Left ventricle myocardium inferior (tissue), 1 donor: ENCODE measurements around the gene UHRF1. TPM values are rescaled to one million over a fixed set of nuclear protein-coding genes. Genes with fewer than 3 reads are reported as not detected.

Experiments used
- DNase-seq: peaks from one replicate; pipeline ENCODE4 v3.0.0-alpha.2; 2020
- H3K27ac ChIP-seq: fragments of 200-600 bp; replicated peaks from 2 replicates; pipeline ENCODE4 v1.8.0; 2021
- H3K27me3 ChIP-seq: fragments of 200-600 bp; 2 replicates; pipeline ENCODE4 v1.8.0; 2021; ENCODE audit warnings: low read depth
- H3K36me3 ChIP-seq: fragments of 200-600 bp; 2 replicates; pipeline ENCODE4 v1.8.0; 2021
- H3K4me1 ChIP-seq: fragments of 200-600 bp; 2 replicates; pipeline ENCODE4 v1.8.0; 2021
- H3K4me3 ChIP-seq: fragments of 200-600 bp; 2 replicates; pipeline ENCODE4 v1.8.0; 2021; ENCODE audit warnings: mild to moderate bottlenecking, moderate library complexity
- H3K9me3 ChIP-seq: fragments of 200-600 bp; replicated peaks from 2 replicates; pipeline ENCODE4 v1.8.0; 2021
- intact Hi-C: fragments of 100-400 bp; cut with micrococcal nuclease; formaldehyde crosslinking; loops from one replicate; pipeline ENCODE4 v1.11.0; 2022
- total RNA-seq: library from RNA; stranded (reverse); fragmentation: NEBNext Ultra II Directional; extraction: Animal tissue kit (Norgen Biotek cat#: 25700); gene quantifications from one replicate; pipeline ENCODE4 v1.2.1, GENCODE V29; 2021
- TF ChIP-seq, protein P1 (sequence below): fragments of 200-600 bp; IDR thresholded peaks from 2 replicates; pipeline ENCODE4 v1.8.0; 2021; ENCODE audit warnings: antibody characterized with exemption, mild to moderate bottlenecking, borderline replicate concordance
- donor health status: DM: no; HTN: yes; CAD: no; lungs with severe emphysema.

Gene UHRF1
- total RNA-seq, 1 donor from 2014 or later, result 1.3 TPM

DNA sequence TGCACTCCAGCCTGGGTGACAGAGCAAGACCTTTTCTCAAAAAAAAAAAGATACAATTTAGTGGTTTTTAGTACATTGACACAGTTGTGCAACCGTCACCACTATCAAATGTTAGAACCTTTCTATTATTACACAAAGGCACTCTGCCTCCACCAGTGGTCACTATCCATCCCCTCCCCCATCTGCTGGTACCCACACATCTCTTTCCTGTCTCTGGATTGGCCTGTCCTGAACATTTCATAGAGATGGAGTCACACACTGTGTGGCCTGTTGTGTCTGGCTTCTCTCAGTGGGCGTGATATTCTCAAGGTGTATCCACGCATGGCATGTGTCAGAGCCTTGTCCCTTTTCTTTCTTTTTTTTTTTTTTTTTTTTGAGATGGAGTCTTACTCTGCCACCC is 70.8 kb downstream of the UHRF1 start:
- Histone ChIP-seq H3K36me3 (peaks cover 4% of the 10 kb centered on the region), H3K27me3 (no peaks in the 10 kb centered on the region), H3K9me3 (no peaks in the 10 kb centered on the region), H3K4me1 (peaks cover 82% of the 10 kb centered on the region), H3K4me3 (no peak overlapping the region), H3K27ac (no peak overlapping the region)
- no peak for DNase-seq
- TF ChIP-seq, protein P1, sequence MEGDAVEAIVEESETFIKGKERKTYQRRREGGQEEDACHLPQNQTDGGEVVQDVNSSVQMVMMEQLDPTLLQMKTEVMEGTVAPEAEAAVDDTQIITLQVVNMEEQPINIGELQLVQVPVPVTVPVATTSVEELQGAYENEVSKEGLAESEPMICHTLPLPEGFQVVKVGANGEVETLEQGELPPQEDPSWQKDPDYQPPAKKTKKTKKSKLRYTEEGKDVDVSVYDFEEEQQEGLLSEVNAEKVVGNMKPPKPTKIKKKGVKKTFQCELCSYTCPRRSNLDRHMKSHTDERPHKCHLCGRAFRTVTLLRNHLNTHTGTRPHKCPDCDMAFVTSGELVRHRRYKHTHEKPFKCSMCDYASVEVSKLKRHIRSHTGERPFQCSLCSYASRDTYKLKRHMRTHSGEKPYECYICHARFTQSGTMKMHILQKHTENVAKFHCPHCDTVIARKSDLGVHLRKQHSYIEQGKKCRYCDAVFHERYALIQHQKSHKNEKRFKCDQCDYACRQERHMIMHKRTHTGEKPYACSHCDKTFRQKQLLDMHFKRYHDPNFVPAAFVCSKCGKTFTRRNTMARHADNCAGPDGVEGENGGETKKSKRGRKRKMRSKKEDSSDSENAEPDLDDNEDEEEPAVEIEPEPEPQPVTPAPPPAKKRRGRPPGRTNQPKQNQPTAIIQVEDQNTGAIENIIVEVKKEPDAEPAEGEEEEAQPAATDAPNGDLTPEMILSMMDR, result no peak
- intact Hi-C loops, result no loop called here

DNA sequence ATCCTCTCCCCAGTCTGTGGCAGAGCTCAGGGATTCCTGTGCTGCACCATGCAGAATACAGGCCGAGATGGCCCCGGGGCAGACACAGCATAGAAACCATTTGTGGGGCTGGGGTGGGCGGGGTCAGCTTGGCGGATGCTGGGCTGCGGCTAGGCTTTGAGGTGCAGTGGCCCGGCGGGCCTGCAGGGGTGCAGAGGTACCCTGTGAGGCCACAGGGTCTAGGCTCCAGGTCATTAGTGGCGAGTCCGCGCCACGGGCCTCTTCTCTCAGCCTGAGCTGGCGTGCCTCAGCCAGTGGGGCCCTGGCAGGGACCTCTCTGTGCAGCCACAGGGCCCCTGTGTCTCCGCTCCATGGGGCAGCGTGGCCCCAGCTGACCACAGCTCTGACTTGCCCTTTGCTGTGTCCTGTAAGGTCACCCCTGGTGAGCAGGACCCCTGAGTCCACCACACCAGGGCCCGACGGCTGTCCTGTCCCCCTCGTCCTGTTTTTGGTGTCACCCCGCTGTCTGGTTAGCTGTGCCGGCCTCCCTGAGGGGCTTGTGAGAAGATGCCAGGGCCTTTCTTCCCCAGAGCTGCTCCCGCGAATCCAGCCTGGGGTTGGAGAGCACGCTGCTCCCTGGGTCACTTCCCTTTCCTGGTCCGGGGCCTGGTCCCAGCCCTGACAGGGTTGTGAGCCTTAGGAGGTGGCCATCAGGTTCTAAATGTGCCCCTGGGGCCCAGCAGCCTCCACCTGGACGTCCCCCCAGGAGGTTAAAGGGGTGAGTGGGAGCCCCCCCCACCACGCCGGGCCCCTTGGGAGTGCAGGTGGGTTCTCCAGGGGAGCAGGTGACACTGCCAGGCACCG is 71.8 kb downstream of the UHRF1 start:
- Histone ChIP-seq H3K4me1 (peaks cover 82% of the 10 kb centered on the region), H3K27me3 (no peaks in the 10 kb centered on the region), H3K4me3 (no peak overlapping the region), H3K27ac (no peak overlapping the region), H3K9me3 (no peaks in the 10 kb centered on the region), H3K36me3 (peaks cover 4% of the 10 kb centered on the region)
- intact Hi-C loops, result no loop called here
- TF ChIP-seq, protein P1, result no peak
- DNase-seq, result no peak

DNA sequence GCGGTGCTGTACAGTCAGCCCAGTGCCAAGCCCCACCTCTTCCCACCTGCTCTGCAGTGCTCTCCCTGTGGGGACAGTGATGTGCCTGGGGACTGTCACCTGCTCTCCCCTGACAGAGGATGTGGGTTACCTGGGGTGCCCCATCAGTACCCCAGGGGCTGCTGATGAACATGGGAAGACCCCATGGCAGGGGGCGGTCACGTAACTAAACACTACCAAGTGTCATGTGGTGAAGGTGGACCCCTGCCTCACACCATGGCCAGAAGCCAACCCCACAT is 72.3 kb downstream of the UHRF1 start:
- Histone ChIP-seq H3K36me3 (peaks cover 4% of the 10 kb centered on the region), H3K27ac (no peak overlapping the region), H3K4me3 (no peak overlapping the region), H3K27me3 (no peaks in the 10 kb centered on the region), H3K4me1 (peaks cover 82% of the 10 kb centered on the region), H3K9me3 (no peaks in the 10 kb centered on the region)
- TF ChIP-seq, protein P1, result no peak
- intact Hi-C loops, result no loop called here
- no peak for DNase-seq

DNA sequence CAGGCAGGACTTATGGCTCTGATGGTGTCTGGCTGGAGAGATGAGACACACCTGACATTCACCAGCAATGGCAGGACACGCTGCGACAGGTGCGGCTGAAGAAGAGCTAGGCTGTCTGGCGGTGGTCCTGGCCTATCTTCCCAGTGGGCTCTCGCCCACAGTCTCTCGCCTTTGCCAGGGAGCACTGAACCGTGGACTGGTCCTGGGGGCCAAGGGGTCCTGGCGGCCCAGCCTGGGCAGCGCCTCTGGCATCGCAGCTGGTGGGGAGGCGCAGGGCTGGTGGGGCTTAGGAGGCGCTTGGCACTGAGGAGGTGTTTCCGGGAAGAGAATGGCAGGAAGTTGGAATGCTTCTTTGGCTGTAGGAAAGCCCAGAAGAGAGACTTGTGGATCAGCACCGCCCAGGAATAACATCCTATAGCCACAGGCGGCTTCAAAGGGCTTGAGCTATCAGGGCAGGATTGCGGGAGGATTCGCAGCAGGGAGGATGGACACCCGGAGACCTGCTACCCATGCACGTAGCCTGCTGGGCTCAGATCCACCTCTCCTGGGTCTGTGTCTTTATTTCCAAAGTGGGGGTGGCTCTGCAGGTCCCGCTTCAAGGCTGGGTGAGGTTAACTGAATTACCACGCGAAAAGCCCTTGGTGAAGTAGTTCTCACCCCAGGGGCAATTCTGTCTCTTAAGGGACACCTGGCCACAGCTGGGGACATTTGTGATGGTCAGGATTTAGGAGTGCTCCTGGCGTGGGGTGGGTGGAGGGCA is 74.2 kb downstream of the UHRF1 start:
- no peak for DNase-seq
- Histone ChIP-seq H3K9me3 (no peaks in the 10 kb centered on the region), H3K4me3 (no peak overlapping the region), H3K36me3 (peaks cover 4% of the 10 kb centered on the region), H3K27ac (peak overlapping the region; percentile 40), H3K4me1 (peaks cover 82% of the 10 kb centered on the region), H3K27me3 (no peaks in the 10 kb centered on the region)
- TF ChIP-seq, protein P1, result no peak
- intact Hi-C loops, result no loop called here

DNA sequence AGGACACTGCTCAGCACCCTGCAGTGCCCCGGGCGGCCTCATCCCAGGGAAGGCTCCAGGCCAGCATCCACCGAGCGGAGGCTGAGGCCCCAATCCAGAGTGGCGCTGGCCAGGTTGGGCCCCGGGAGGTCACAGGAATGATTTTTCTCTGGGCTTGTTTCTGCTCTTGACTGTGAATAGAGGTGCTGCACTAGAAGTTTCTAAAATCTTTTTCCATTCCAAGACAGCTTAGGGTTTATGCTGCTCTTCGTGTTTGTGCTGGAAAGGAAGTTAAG is 74.7 kb downstream of the UHRF1 start:
- TF ChIP-seq, protein P1, result no peak
- no peak for DNase-seq

More for the DNA sequence above, 74.7 kb downstream of the UHRF1 start:
- intact Hi-C loops, result no loop called here
- Histone ChIP-seq H3K4me3 (no peak overlapping the region), H3K4me1 (peaks cover 82% of the 10 kb centered on the region), H3K9me3 (no peaks in the 10 kb centered on the region), H3K36me3 (peaks cover 4% of the 10 kb centered on the region), H3K27me3 (no peaks in the 10 kb centered on the region), H3K27ac (peak overlapping the region; percentile 40)
